HepG2 (cell line): ENCODE measurements around the gene NID1. TPM values are rescaled to one million over a fixed set of nuclear protein-coding genes. Genes with fewer than 3 reads are reported as not detected.

Experiments used
- ASH2L ChIP-seq: fragments of 300-600, 200-600 bp; sonication (generic); IDR thresholded peaks from 2 replicates; pipeline ENCODE4 v1.7.0; 2017; ENCODE audit warnings: low read depth, mild to moderate bottlenecking, moderate library complexity, mixed read lengths, low read length; ENCODE audit not compliant: insufficient read length
- CTCF ChIP-seq: sonication (generic); formaldehyde crosslinking; IDR thresholded peaks from 2 replicates; pipeline ENCODE4 v1.5.0; 2020; ENCODE audit warnings: mild to moderate bottlenecking, missing genetic modification reagents, moderate library complexity
- DRAP1 ChIP-seq: IDR thresholded peaks from 2 replicates; pipeline ENCODE4 v1.6.1; 2016; ENCODE audit warnings: missing genetic modification reagents, missing compliant biosample characterization
- FOXA1 ChIP-seq, 2 experiments: fragments of 450-650 bp in 1 of 2; sonication (generic) in 1 of 2; formaldehyde crosslinking in 1 of 2; IDR thresholded peaks; 2 replicates each; pipeline versions ENCODE4 v1.4.0 to v1.6.1; 2016 to 2020; ENCODE audit warnings: missing genetic modification reagents in 1 of 2
- HINFP ChIP-seq: sonication (generic); formaldehyde crosslinking; IDR thresholded peaks from 2 replicates; pipeline ENCODE4 v1.4.0; 2020; ENCODE audit warnings: low read depth, mild to moderate bottlenecking, missing genetic modification reagents
- KIAA2018 ChIP-seq: sonication (generic); formaldehyde crosslinking; IDR thresholded peaks from 2 replicates; pipeline ENCODE4 v1.5.0; 2020; ENCODE audit warnings: mild to moderate bottlenecking, missing genetic modification reagents, borderline replicate concordance
- RARA ChIP-seq: IDR thresholded peaks from 2 replicates; pipeline ENCODE4 v1.6.1; 2016; ENCODE audit warnings: missing genetic modification reagents, missing compliant biosample characterization
- RARG ChIP-seq: sonication (generic); formaldehyde crosslinking; IDR thresholded peaks from 2 replicates; pipeline ENCODE4 v1.4.0; 2020; ENCODE audit warnings: low read depth, mild to moderate bottlenecking, missing genetic modification reagents
- SYNCRIP ChIP-seq: fragments of 200-400 bp; formaldehyde crosslinking; IDR thresholded peaks from 2 replicates; pipeline ENCODE4 v1.6.1; 2018; ENCODE audit warnings: mild to moderate bottlenecking, low read depth, low read length; ENCODE audit not compliant: insufficient read depth
- YEATS2 ChIP-seq: sonication (generic); formaldehyde crosslinking; IDR thresholded peaks from 2 replicates; pipeline ENCODE4 v1.4.0; 2020; ENCODE audit warnings: missing genetic modification reagents, borderline replicate concordance
- ZKSCAN8 ChIP-seq: IDR thresholded peaks from 2 replicates; pipeline ENCODE4 v1.6.1; 2016; ENCODE audit warnings: borderline replicate concordance, missing genetic modification reagents, missing compliant biosample characterization
- ZNF138 ChIP-seq: sonication (generic); formaldehyde crosslinking; IDR thresholded peaks from 2 replicates; pipeline ENCODE4 v1.5.0; 2020; ENCODE audit warnings: mild to moderate bottlenecking, low read depth, missing genetic modification reagents
- ZNF367 ChIP-seq: sonication (generic); formaldehyde crosslinking; IDR thresholded peaks from 2 replicates; pipeline ENCODE4 v1.4.0; 2020; ENCODE audit warnings: missing genetic modification reagents, borderline replicate concordance
- ZNF672 ChIP-seq: sonication (generic); formaldehyde crosslinking; IDR thresholded peaks from 2 replicates; pipeline ENCODE4 v1.8.1; 2022; ENCODE audit warnings: missing genetic modification reagents
- ZNF879 ChIP-seq: sonication (generic); formaldehyde crosslinking; IDR thresholded peaks from 2 replicates; pipeline ENCODE4 v1.8.1; 2023; ENCODE audit warnings: missing genetic modification reagents
- ZSCAN29 ChIP-seq: sonication (generic); formaldehyde crosslinking; conservative IDR thresholded peaks from 2 replicates; pipeline ENCODE4 v1.4.0; 2020; ENCODE audit warnings: mild to moderate bottlenecking, missing genetic modification reagents
- polyA plus RNA-seq, 8 experiments: library from polyadenylated mRNA; depleted of rRNA in 3 of 8; stranded (reverse) in 7 of 8; unstranded in 1 of 8; fragments of >200 nt; fragmentation: Illumina TruSeq in 4 of 8; extraction: Trizol in 4 of 8; gene quantifications; 2 replicates each; pipeline versions ENCODE4 v1.2.1 to v1.2.3, GENCODE V29; 2011 to 2016; ENCODE audit warnings: low read depth in 4 of 8, missing spikeins in 1 of 8, mixed read lengths in 1 of 8; ENCODE audit not compliant: insufficient read depth in 1 of 8
- total RNA-seq, 5 experiments: library from RNA; depleted of rRNA; stranded (reverse); fragments of >200 nt; fragmentation: Illumina TruSeq; extraction: Trizol; gene quantifications; 2 replicates each; pipeline ENCODE4 v1.2.3, GENCODE V29; 2016; ENCODE audit warnings: low read depth in 1 of 5

Gene NID1
- total and polyA plus RNA-seq, 2 of the 13 experiments (the other 11 are each of a cell fraction or from before 2014, with no cell fraction given): 50.2 to 56.1 TPM

- peak; percentile 58 for TF ChIP-seq DRAP1
- TF ChIP-seq SYNCRIP: no peak
- TF ChIP-seq ZNF879 (CRISPR knock-in tag): 0 out of 2 replicates have a peak, but pooled peaks have one; percentile 38
- TF ChIP-seq YEATS2 (CRISPR knock-in tag): no peak
- TF ChIP-seq HINFP (CRISPR knock-in tag): no peak
- TF ChIP-seq ZNF138: peak; percentile 81
- TF ChIP-seq ZKSCAN8 (CRISPR knock-in tag): peak; percentile 50; the same call in 1 of the 2 replicates
- no peak for TF ChIP-seq KIAA2018 (CRISPR knock-in tag)
- peak; percentile 100 for TF ChIP-seq ZSCAN29 (CRISPR knock-in tag)
- peak; percentile 13 for TF ChIP-seq ASH2L
- no peak for TF ChIP-seq ZNF672 (CRISPR knock-in tag)
- peak; percentile 59 for TF ChIP-seq CTCF (CRISPR knock-in tag)
- TF ChIP-seq RARA (CRISPR knock-in tag): peak; percentile 12; the same call in 1 of the 2 replicates
- no peak for TF ChIP-seq RARG (CRISPR knock-in tag)
- no peak; the same call in 1 of the 2 replicates for TF ChIP-seq ZNF367
- TF ChIP-seq FOXA1 (IDR thresholded peaks at IDR 0.05): no peak
- TF ChIP-seq FOXA1 (CRISPR knock-in tag; IDR thresholded peaks at IDR 0.05): no peak; the same call in 1 of the 2 replicates
These were observed at the start of gene NID1 (continued) for GRCh38 chr1:236064674-236065508.
